ENCODE measurements around the gene GPAM. TPM values are rescaled to one million over a fixed set of nuclear protein-coding genes. Genes with fewer than 3 reads are reported as not detected.
A peak's percentile ranks its signal among the peaks of the same experiment; 100 is the strongest.
"Not testable (repeated sequence)": the region's sequence is repeated elsewhere in the genome, so short reads cannot be mapped to it uniquely, and the experiment has no call there.

The GPAM gene
- total RNA-seq, 4 donors from 2014 or later = 140 to 448 (median 241) TPM

DNA sequence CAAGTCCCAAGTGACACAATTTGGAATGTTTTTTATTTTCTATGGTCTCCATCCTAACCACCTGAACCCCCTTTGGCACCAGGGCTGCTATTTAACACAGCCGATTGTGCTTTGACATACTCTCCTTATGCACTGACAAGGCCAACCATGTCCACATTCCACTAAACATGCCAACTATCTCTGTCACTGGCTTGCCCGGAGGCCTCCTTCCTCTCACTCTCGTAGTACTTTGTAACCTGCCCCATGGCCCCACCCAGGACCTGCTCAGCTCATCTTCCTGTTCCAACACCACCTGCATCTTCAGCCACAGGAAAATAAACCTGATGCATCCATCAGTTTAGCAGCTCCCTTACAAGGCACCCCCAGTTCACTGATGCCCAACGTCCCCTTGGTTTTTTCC, 63.1 kb downstream of the GPAM start:
- TF ChIP-seq, protein P1, sequence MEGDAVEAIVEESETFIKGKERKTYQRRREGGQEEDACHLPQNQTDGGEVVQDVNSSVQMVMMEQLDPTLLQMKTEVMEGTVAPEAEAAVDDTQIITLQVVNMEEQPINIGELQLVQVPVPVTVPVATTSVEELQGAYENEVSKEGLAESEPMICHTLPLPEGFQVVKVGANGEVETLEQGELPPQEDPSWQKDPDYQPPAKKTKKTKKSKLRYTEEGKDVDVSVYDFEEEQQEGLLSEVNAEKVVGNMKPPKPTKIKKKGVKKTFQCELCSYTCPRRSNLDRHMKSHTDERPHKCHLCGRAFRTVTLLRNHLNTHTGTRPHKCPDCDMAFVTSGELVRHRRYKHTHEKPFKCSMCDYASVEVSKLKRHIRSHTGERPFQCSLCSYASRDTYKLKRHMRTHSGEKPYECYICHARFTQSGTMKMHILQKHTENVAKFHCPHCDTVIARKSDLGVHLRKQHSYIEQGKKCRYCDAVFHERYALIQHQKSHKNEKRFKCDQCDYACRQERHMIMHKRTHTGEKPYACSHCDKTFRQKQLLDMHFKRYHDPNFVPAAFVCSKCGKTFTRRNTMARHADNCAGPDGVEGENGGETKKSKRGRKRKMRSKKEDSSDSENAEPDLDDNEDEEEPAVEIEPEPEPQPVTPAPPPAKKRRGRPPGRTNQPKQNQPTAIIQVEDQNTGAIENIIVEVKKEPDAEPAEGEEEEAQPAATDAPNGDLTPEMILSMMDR (IDR thresholded peaks at IDR 0.05) = no peak

DNA sequence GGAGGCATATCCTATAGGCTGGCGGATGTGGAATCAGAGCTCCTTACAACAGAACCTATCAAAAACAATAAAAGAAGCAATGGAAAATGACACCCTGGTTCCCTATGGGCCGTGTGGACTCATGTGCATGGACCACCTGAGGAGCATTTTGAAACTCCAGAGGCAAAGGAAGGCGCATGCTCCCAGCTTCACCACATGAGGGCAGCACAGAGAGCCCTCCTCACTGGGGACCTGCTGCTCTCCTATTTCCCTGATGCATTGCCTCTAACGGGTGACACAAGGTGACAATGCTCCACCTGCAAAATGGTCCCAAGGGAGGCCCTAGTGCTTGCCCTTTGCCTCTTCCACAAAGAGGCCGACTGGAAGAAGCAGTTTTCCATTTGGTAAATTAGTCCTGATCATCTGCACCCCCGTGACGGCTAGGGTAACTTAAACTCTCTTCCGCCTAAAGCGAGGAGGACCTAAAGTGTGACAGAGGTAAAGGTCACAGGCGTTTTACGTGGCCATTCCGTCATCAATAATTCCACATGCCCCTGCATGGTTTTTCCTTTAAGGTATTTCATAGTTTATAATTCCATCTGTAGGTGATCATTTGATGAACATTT, 67.7 kb downstream of the GPAM start:
- ATAC-seq (ENCODE audit: low FRiP score) = no peak
- TF ChIP-seq, protein P1 (IDR thresholded peaks at IDR 0.05) = peak in 1 of 3 donors; percentile 16
- DNase-seq (ENCODE audit: low spot score) = no peak

More for the DNA sequence above, 63.1 kb downstream of the GPAM start:
- ATAC-seq (ENCODE audit: low FRiP score) (no peak), DNase-seq (ENCODE audit: low spot score) (no peak)

DNA sequence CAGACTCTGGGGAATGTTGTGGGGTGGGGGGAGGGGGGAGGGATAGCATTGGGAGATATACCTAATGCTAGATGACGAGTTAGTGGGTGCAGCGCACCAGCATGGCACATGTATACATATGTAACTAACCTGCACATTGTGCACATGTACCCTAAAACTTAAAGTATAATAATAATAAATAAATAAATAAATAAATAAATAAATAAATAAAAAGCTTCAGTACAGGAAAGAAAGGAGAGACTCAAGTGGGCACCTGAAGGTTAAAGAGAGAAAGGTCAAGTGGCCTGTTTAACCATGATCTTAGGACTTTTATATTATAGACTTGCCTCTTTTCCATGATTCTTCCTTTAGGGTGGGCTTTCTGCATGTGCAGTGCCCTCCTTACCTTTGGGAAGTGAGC, 73.8 kb downstream of the GPAM start:
- ATAC-seq (ENCODE audit: low FRiP score); DNase-seq (ENCODE audit: low spot score): not testable (repeated sequence)

Other genes with a start within 250 kb of the GPAM start
- gene TECTB, start 99.6 kb upstream of the GPAM start, total RNA-seq = not detected
- 10 to 100 TPM; 39.7 to 58.8 (median 48.4) TPM for gene ACSL5, start 190.4 kb upstream of the GPAM start, total RNA-seq

All from omental fat pad (tissue), 4 donors.